H1 (cell line): ENCODE data around the gene CD53. TPM values are rescaled to one million over a fixed set of nuclear protein-coding genes. Genes with fewer than 3 reads are reported as not detected.

Experiments
- CTCF ChIA-PET: fragments of 300-600 bp; sonication (Branson Sonifier 250); formaldehyde crosslinking; loops from one replicate; lab custom pipeline; 2021; ENCODE audit not compliant: partially characterized antibody; lab: Charles Lee
- POLR2A ChIA-PET: fragments of 300-600 bp; sonication (Branson Sonifier 250); formaldehyde crosslinking; loops from one replicate; lab custom pipeline; 2021; ENCODE audit warnings: inconsistent platforms; ENCODE audit not compliant: partially characterized antibody; lab: Charles Lee
- DNase-seq, 2 experiments: peaks; one replicate each; pipeline versions ENCODE4 v3.0.0 to v3.0.0-alpha.2; 2010 to 2022; ENCODE audit warnings: low spot score in 2 of 2, low read depth in 1 of 2, mixed read lengths in 1 of 2
- FAIRE-seq: peaks from 2 replicates; lab custom pipeline; 2011; peaks lifted over from hg19 to GRCh38; lab: Jason Lieb, UNC
- H2AFZ ChIP-seq: 2 replicates; pipeline ENCODE4 v1.8.1; 2012; ENCODE audit warnings: low read length, inconsistent platforms
- H2AK5ac ChIP-seq: 2 replicates; pipeline ENCODE4 v1.6.1; 2013; ENCODE audit warnings: low read depth, low read length
- H2BK120ac ChIP-seq: replicated peaks from 2 replicates; pipeline ENCODE3; 2013; ENCODE audit warnings: low read depth, low read length, inconsistent platforms
- H2BK12ac ChIP-seq: 2 replicates; pipeline ENCODE4 v1.6.1; 2013; ENCODE audit warnings: low read depth, low read length
- H2BK15ac ChIP-seq: 2 replicates; pipeline ENCODE4 v1.6.1; 2013; ENCODE audit warnings: low read length
- H2BK20ac ChIP-seq: 2 replicates; pipeline ENCODE4 v1.6.1; 2013; ENCODE audit warnings: low read length
- H2BK5ac ChIP-seq: 2 replicates; pipeline ENCODE4 v1.6.1; 2013; ENCODE audit warnings: low read depth, low read length
- H3K14ac ChIP-seq: 2 replicates; pipeline ENCODE4 v1.6.1; 2013; ENCODE audit warnings: inconsistent platforms; ENCODE audit not compliant: insufficient read length
- H3K18ac ChIP-seq: 2 replicates; pipeline ENCODE4 v1.6.1; 2013; ENCODE audit warnings: low read length; ENCODE audit errors: extremely low read depth
- H3K23ac ChIP-seq: 2 replicates; pipeline ENCODE4 v1.6.1; 2013; ENCODE audit warnings: inconsistent platforms; ENCODE audit not compliant: insufficient read length
- H3K23me2 ChIP-seq: 2 replicates; pipeline ENCODE4 v1.6.1; 2013; ENCODE audit warnings: low read depth, low read length
- H3K27ac ChIP-seq: 2 replicates; pipeline ENCODE4 v1.6.1; 2011; ENCODE audit warnings: low read depth, low read length, inconsistent platforms
- H3K27me3 ChIP-seq, 4 experiments: replicated peaks in 1 of 4; 1 replicate in 1 of 4; 2 replicates in 3 of 4; pipeline versions ENCODE4 v1.6.1 to v1.8.1; 2011 to 2013; ENCODE audit warnings: low read length in 3 of 4, mild to moderate bottlenecking in 3 of 4, inconsistent platforms in 2 of 4, mixed read lengths in 2 of 4, moderate library complexity in 1 of 4; ENCODE audit not compliant: control insufficient read depth in 3 of 4, insufficient read depth in 3 of 4; ENCODE audit errors: extremely low read depth in 1 of 4
- H3K36me3 ChIP-seq, 4 experiments: 2 replicates each; pipeline versions ENCODE4 v1.6.1 to v1.8.1; 2011 to 2013; ENCODE audit warnings: mild to moderate bottlenecking in 4 of 4, low read length in 3 of 4, moderate library complexity in 2 of 4, control low read depth in 1 of 4, inconsistent platforms in 1 of 4; ENCODE audit not compliant: insufficient read depth in 4 of 4, control insufficient read depth in 2 of 4
- H3K4ac ChIP-seq: replicated peaks from 2 replicates; pipeline ENCODE3; 2013; ENCODE audit warnings: low read length, low read depth, mixed read lengths, inconsistent platforms; ENCODE audit not compliant: insufficient read length
- H3K4me1 ChIP-seq, 4 experiments: replicated peaks in 1 of 4; 1 replicate in 1 of 4; 2 replicates in 3 of 4; pipeline versions ENCODE4 v1.6.1 to v1.8.1; 2011 to 2013; ENCODE audit warnings: low read length in 3 of 4, inconsistent platforms in 2 of 4, mixed read lengths in 1 of 4; ENCODE audit not compliant: insufficient read depth in 4 of 4, control insufficient read depth in 3 of 4
- H3K4me2 ChIP-seq, 2 experiments: 2 replicates each; pipeline versions ENCODE4 v1.6.1 to v1.8.1; 2011 to 2013; ENCODE audit warnings: low read depth in 2 of 2, low read length in 2 of 2, control low read depth in 1 of 2, inconsistent platforms in 1 of 2, mild to moderate bottlenecking in 1 of 2; ENCODE audit not compliant: insufficient read depth in 1 of 2
- H3K4me3 ChIP-seq, 4 experiments: fragments of 200-600, 300-600 bp in 1 of 4; sonication (generic), shearing (Covaris generic), sonication (Bioruptor Twin) in 1 of 4; 2 replicates each; pipeline versions ENCODE4 v1.5.1 to v1.8.1; 2011 to 2016; ENCODE audit warnings: low read length in 4 of 4, low read depth in 3 of 4, control low read depth in 2 of 4, inconsistent platforms in 2 of 4, mild to moderate bottlenecking in 2 of 4, mixed read lengths in 1 of 4, moderate library complexity in 1 of 4; ENCODE audit not compliant: insufficient read depth in 2 of 4; ENCODE audit errors: extremely low read depth in 1 of 4
- H3K56ac ChIP-seq: replicated peaks from 2 replicates; pipeline ENCODE3; 2013; ENCODE audit warnings: low read depth, mild to moderate bottlenecking, mixed read lengths, low read length, inconsistent platforms; ENCODE audit not compliant: insufficient read length
- H3K79me1 ChIP-seq: 2 replicates; pipeline ENCODE4 v1.6.1; 2013; ENCODE audit warnings: low read depth, low read length, control low read depth
- H3K79me2 ChIP-seq, 2 experiments: 2 replicates each; pipeline versions ENCODE4 v1.6.1 to v1.8.1; 2012 to 2013; ENCODE audit warnings: low read length in 2 of 2, mild to moderate bottlenecking in 2 of 2, inconsistent platforms in 1 of 2; ENCODE audit not compliant: insufficient read depth in 2 of 2, control insufficient read depth in 1 of 2
- H3K9ac ChIP-seq, 4 experiments: replicated peaks in 1 of 4; 1 replicate in 1 of 4; 2 replicates in 3 of 4; pipeline versions ENCODE4 v1.6.1 to v1.8.1; 2011 to 2013; ENCODE audit warnings: low read depth in 3 of 4, low read length in 3 of 4, control low read depth in 2 of 4, mild to moderate bottlenecking in 2 of 4, moderate library complexity in 2 of 4, inconsistent platforms in 1 of 4; ENCODE audit errors: extremely low read depth in 1 of 4
- H3K9me3 ChIP-seq, 2 experiments: 2 replicates each; pipeline versions ENCODE4 v1.6.1 to v1.8.1; 2012 to 2013; ENCODE audit warnings: mild to moderate bottlenecking in 2 of 2, moderate library complexity in 2 of 2, control low read depth in 1 of 2, inconsistent platforms in 1 of 2, low read depth in 1 of 2, low read length in 1 of 2, mixed read lengths in 1 of 2; ENCODE audit not compliant: insufficient read depth in 2 of 2
- H4K20me1 ChIP-seq, 2 experiments: replicated peaks in 1 of 2; 2 replicates each; pipeline versions ENCODE3 to v1.8.1; 2011 to 2013; ENCODE audit warnings: inconsistent platforms in 2 of 2, low read length in 2 of 2, mild to moderate bottlenecking in 1 of 2; ENCODE audit not compliant: insufficient read depth in 2 of 2, control insufficient read depth in 1 of 2
- H4K5ac ChIP-seq: 2 replicates; pipeline ENCODE4 v1.6.1; 2013; ENCODE audit warnings: low read length, low read depth, mixed read lengths, inconsistent platforms; ENCODE audit not compliant: insufficient read length
- H4K8ac ChIP-seq: 2 replicates; pipeline ENCODE4 v1.8.0; 2013; ENCODE audit warnings: mild to moderate bottlenecking, moderate library complexity, low read length, inconsistent platforms; ENCODE audit not compliant: insufficient read depth; ENCODE audit errors: extremely low read depth
- H4K91ac ChIP-seq: replicated peaks from 2 replicates; pipeline ENCODE3; 2013; ENCODE audit warnings: low read length, mixed read lengths, inconsistent platforms; ENCODE audit not compliant: insufficient read length
- CEBPB ChIP-seq: IDR thresholded peaks from 2 replicates; pipeline ENCODE4 v1.6.1; 2012; ENCODE audit warnings: low read depth, low read length
- CREB1 ChIP-seq: IDR thresholded peaks from 2 replicates; pipeline ENCODE4 v1.6.1; 2012; ENCODE audit warnings: inconsistent platforms
- POLR2AphosphoS5 ChIP-seq: IDR thresholded peaks from 2 replicates; pipeline ENCODE4 v1.6.1; 2011; ENCODE audit warnings: low read depth, low read length
- ZNF274 ChIP-seq: IDR thresholded peaks from 2 replicates; pipeline ENCODE4 v1.7.0; 2012; ENCODE audit warnings: low read length, borderline replicate concordance; ENCODE audit errors: extremely low read depth
- WGBS, 2 experiments: shearing (Covaris generic) in 1 of 2; methylation state at CpG; one replicate each; pipeline versions ENCODE4 v1.1.6 to v1.1.7; 2013 to 2015; ENCODE audit warnings: low lambda C conversion rate in 2 of 2, mixed read lengths in 2 of 2, inconsistent platforms in 1 of 2, low coverage in 1 of 2, missing lambda C conversion rate in 1 of 2; ENCODE audit not compliant: insufficient replicate concordance in 2 of 2, insufficient coverage in 1 of 2, insufficient read length in 1 of 2; ENCODE audit errors: extremely low coverage in 1 of 2, missing lambda C conversion rate in 1 of 2; 5-methylcytosine and 5-hydroxymethylcytosine counted together
- polyA plus RNA-seq, 7 experiments: library from polyadenylated mRNA; depleted of rRNA in 3 of 7; stranded (reverse) in 5 of 7; unstranded in 2 of 7; fragments of >200 nt in 5 of 7; fragments of 200-250 nt in 2 of 7; gene quantifications; 1 replicate in 5 of 7; 2 replicates in 1 of 7; 4 replicates in 1 of 7; pipeline versions ENCODE4 v1.2.1 to v1.2.3, GENCODE V29; 2011 to 2013; ENCODE audit warnings: missing spikeins in 2 of 7, mixed read lengths in 2 of 7
- total RNA-seq: library from RNA; stranded (reverse); fragmentation: NEBNext Ultra II Directional; extraction: Animal tissue kit (Norgen Biotek cat#: 25700); gene quantifications from 2 replicates; pipeline ENCODE4 v1.2.1, GENCODE V29; 2021

Gene CD53
- total and polyA plus RNA-seq, 2 of the 8 experiments (the other 6 are each of a cell fraction or from before 2014, with no cell fraction given), result 0.56 to 1.0 TPM

GRCh38 chr1:110877776-110878175 is 4.8 kb downstream of the CD53 start:
- no peak overlapping the region for H2BK20ac ChIP-seq
- H3K23ac ChIP-seq, result no peak overlapping the region
- ChIA-PET CTCF (no interaction called here), POLR2A (no interaction called here)
- H3K27me3 ChIP-seq, result no peaks in the 10 kb centered on the region
- no peaks in the 10 kb centered on the region for H3K79me2 ChIP-seq
- whole genome bisulfite sequencing, 2 experiments, result 85% methylated on average over 8 of the region's 8 CpGs; no CpG with 5 or more reads in 1 of the 2 experiments
- no peaks in the 10 kb centered on the region for H3K23me2 ChIP-seq
- no peak overlapping the region for H3K4me3 ChIP-seq
- H4K91ac ChIP-seq, result no peak overlapping the region
- H2BK120ac ChIP-seq, result no peak overlapping the region
- H3K27ac ChIP-seq, result no peak overlapping the region
- no peak overlapping the region for H3K4ac ChIP-seq
- H3K9me3 ChIP-seq, result peaks cover 0 to 12% of the 10 kb centered on the region in 2 experiments; a peak in 1 of 4 replicates
- no peak overlapping the region for H3K9ac ChIP-seq
- no peak overlapping the region for H4K8ac ChIP-seq
- H2AFZ ChIP-seq, result no peak overlapping the region
- H2BK15ac ChIP-seq, result no peak overlapping the region
- H3K36me3 ChIP-seq, result no peaks in the 10 kb centered on the region
- no peak overlapping the region for H3K14ac ChIP-seq
- no peak overlapping the region for H2BK12ac ChIP-seq
- H3K79me1 ChIP-seq, result no peaks in the 10 kb centered on the region
- H3K4me1 ChIP-seq, result no peaks in the 10 kb centered on the region
- no peak overlapping the region for H3K18ac ChIP-seq
- DNase-seq (no peak), FAIRE-seq (no peak)
- H2BK5ac ChIP-seq, result no peak overlapping the region
- no peak overlapping the region for H3K4me2 ChIP-seq
- no peak overlapping the region for H4K5ac ChIP-seq
- no peak overlapping the region for H2AK5ac ChIP-seq
- TF ChIP-seq CREB1 (no peak), CEBPB (no peak), POLR2AphosphoS5 (no peak), ZNF274 (no peak)
- H4K20me1 ChIP-seq, result no peaks in the 10 kb centered on the region
- no peak overlapping the region for H3K56ac ChIP-seq
